Endothelial cell of umbilical vein (primary cell): ENCODE results near the gene RCAN3. TPM values are rescaled to one million over a fixed set of nuclear protein-coding genes. Genes with fewer than 3 reads are reported as not detected.
"Not testable (repeated sequence)": the region's sequence is repeated elsewhere in the genome, so short reads cannot be mapped to it uniquely, and the experiment has no call there.

Source experiments
- BruUV-seq: library from RNA; stranded (reverse); fragments of 400-500 nt; replicated peaks from 2 replicates; lab custom pipeline; 2021; lab: Mats Ljungman, UMichigan
- CTCF ChIA-PET: fragments of 300-600, 350-600 bp; sonication (Branson Sonifier 250); formaldehyde crosslinking; loops from one replicate; lab custom pipeline; 2021; ENCODE audit warnings: antibody characterized with exemption, inconsistent platforms; lab: Charles Lee
- POLR2A ChIA-PET: fragments of 300-600, 350-600 bp; sonication (Branson Sonifier 250); formaldehyde crosslinking; loops from one replicate; lab custom pipeline; 2021; ENCODE audit warnings: antibody characterized with exemption, inconsistent platforms; lab: Charles Lee
- DNase-seq: peaks from one replicate; pipeline ENCODE4 v3.0.0-alpha.2; 2011; ENCODE audit warnings: low read depth, low spot score
- FAIRE-seq: peaks from 2 replicates; lab custom pipeline; 2011; peaks lifted over from hg19 to GRCh38; lab: Jason Lieb, UNC
- H2AFZ ChIP-seq: 2 replicates; pipeline ENCODE4 v1.6.0; 2012; ENCODE audit warnings: low read depth, low read length, control low read depth, inconsistent platforms
- H3K27ac ChIP-seq: 2 replicates; pipeline ENCODE4 v1.5.1; 2011; ENCODE audit warnings: low read depth, mild to moderate bottlenecking, control low read depth, low read length, moderate library complexity; ENCODE audit not compliant: insufficient read depth
- H3K27me3 ChIP-seq, 2 experiments: 2 replicates each; pipeline versions ENCODE4 v1.6.0 to v1.6.1; 2011; ENCODE audit warnings: low read length in 2 of 2, mixed read lengths in 1 of 2; ENCODE audit not compliant: control insufficient read depth in 2 of 2, insufficient read depth in 2 of 2
- H3K36me3 ChIP-seq, 2 experiments: 2 replicates in 1 of 2; 3 replicates in 1 of 2; pipeline ENCODE4 v1.5.1; 2011; ENCODE audit warnings: low read length in 2 of 2, mild to moderate bottlenecking in 1 of 2, moderate library complexity in 1 of 2; ENCODE audit not compliant: control insufficient read depth in 2 of 2, insufficient read depth in 2 of 2; ENCODE audit errors: extremely low read depth in 1 of 2
- H3K4me1 ChIP-seq: 3 replicates; pipeline ENCODE4 v1.5.1; 2011; ENCODE audit warnings: mild to moderate bottlenecking, low read length; ENCODE audit not compliant: control insufficient read depth, insufficient read depth; ENCODE audit errors: extremely low read depth
- H3K4me2 ChIP-seq: 2 replicates; pipeline ENCODE4 v1.6.1; 2011; ENCODE audit warnings: low read length, control low read depth, mixed read lengths; ENCODE audit not compliant: insufficient read depth
- H3K4me3 ChIP-seq, 3 experiments: fragments of 200-600 bp in 1 of 3; sonication (generic), shearing (Covaris generic) in 1 of 3; replicated peaks in 1 of 3; 2 replicates each; pipeline ENCODE4 v1.5.1; 2011 to 2016; ENCODE audit warnings: control low read depth in 3 of 3, low read length in 3 of 3, mild to moderate bottlenecking in 2 of 3, inconsistent platforms in 1 of 3, low read depth in 1 of 3, moderate library complexity in 1 of 3; ENCODE audit not compliant: insufficient read depth in 1 of 3
- H3K79me2 ChIP-seq: 2 replicates; pipeline ENCODE4 v1.6.0; 2012; ENCODE audit warnings: low read length, inconsistent platforms; ENCODE audit not compliant: control insufficient read depth, insufficient read depth
- H3K9ac ChIP-seq: replicated peaks from 2 replicates; pipeline ENCODE3; 2011; ENCODE audit warnings: low read length, control low read depth; ENCODE audit not compliant: insufficient read depth; ENCODE audit errors: extremely low read depth
- H3K9me1 ChIP-seq: replicated peaks from 3 replicates; pipeline ENCODE4 v1.6.0; 2011; ENCODE audit warnings: mild to moderate bottlenecking, low read length; ENCODE audit not compliant: control insufficient read depth, insufficient read depth; ENCODE audit errors: extremely low read depth
- H3K9me3 ChIP-seq: replicated peaks from 2 replicates; pipeline ENCODE4 v1.5.1; 2012; ENCODE audit warnings: low read length, inconsistent platforms; ENCODE audit not compliant: control insufficient read depth, insufficient read depth
- H4K20me1 ChIP-seq: replicated peaks from 2 replicates; pipeline ENCODE3; 2011; ENCODE audit warnings: mild to moderate bottlenecking, low read length; ENCODE audit not compliant: control insufficient read depth, insufficient read depth; ENCODE audit errors: extremely low read depth
- EZH2 ChIP-seq: IDR thresholded peaks from 2 replicates; pipeline ENCODE4 v1.6.1; 2012; ENCODE audit warnings: borderline replicate concordance, low read depth, mild to moderate bottlenecking, moderate library complexity, low read length, inconsistent platforms; ENCODE audit not compliant: severe bottlenecking
- GATA2 ChIP-seq: IDR thresholded peaks from 2 replicates; pipeline ENCODE4 v1.7.0; 2011; ENCODE audit warnings: low read depth, mild to moderate bottlenecking, moderate library complexity, mixed read lengths, low read length; ENCODE audit not compliant: insufficient read length, insufficient read depth
- JUN ChIP-seq: IDR thresholded peaks from 2 replicates; pipeline ENCODE4 v1.6.1; 2011; ENCODE audit warnings: borderline replicate concordance, low read depth; ENCODE audit not compliant: insufficient read length, insufficient read depth
- MAX ChIP-seq: IDR thresholded peaks from 2 replicates; pipeline ENCODE4 v1.6.1; 2011; ENCODE audit not compliant: insufficient read depth, insufficient read length
- MYC ChIP-seq: IDR thresholded peaks from one replicate; pipeline ENCODE4 v1.6.1; 2011; ENCODE audit warnings: mild to moderate bottlenecking, low read depth, low read length
- POLR2AphosphoS5 ChIP-seq: IDR thresholded peaks from 2 replicates; pipeline ENCODE4 v1.6.1; 2012; ENCODE audit warnings: low read depth, mild to moderate bottlenecking, control low read depth, low read length, moderate library complexity; ENCODE audit not compliant: insufficient read depth
- dilution Hi-C: fragments of 300-500 bp; cut with MboI; formaldehyde crosslinking; loops from one replicate; pipeline ENCODE4 v1.15.0; 2019; ENCODE audit warnings: low sequenced_read_pairs; ENCODE audit not compliant: extremely low pct_ligation_motif_present
- intact Hi-C: fragments of 100-400 bp; cut with micrococcal nuclease; formaldehyde crosslinking; loops from one replicate; pipeline ENCODE4 v1.10.0; 2022
- polyA plus RNA-seq, 4 experiments: library from polyadenylated mRNA; depleted of rRNA in 3 of 4; stranded (reverse) in 3 of 4; unstranded in 1 of 4; fragments of >200 nt; gene quantifications; 2 replicates each; pipeline versions ENCODE4 v1.2.1 to v1.2.3, GENCODE V29; 2011 to 2012; ENCODE audit warnings: missing spikeins in 1 of 4
- total RNA-seq: library from RNA; stranded (reverse); gene quantifications from 2 replicates; pipeline ENCODE4 v1.2.3, GENCODE V29; 2021

The RCAN3 gene
- total and polyA plus RNA-seq, 2 donors (not counting 3 experiments of a cell fraction or from before 2014, with no cell fraction given), result 0.99 to 5.1 TPM

- POLR2A ChIA-PET, result no interaction called here
- H3K36me3 ChIP-seq, result no peaks in the 10 kb centered on the region
Observed at GRCh38 chr1:24517898-24518297, 15.3 kb downstream of the RCAN3 start.

GRCh38 chr1:24520282-24520681, 17.6 kb downstream of the RCAN3 start:
- H3K9me3 ChIP-seq, H4K20me1 ChIP-seq, POLR2A ChIA-PET, H3K9me1 ChIP-seq, FAIRE-seq, H3K36me3 ChIP-seq, H3K79me2 ChIP-seq, H3K27ac ChIP-seq, DNase-seq, intact Hi-C loops, H2AFZ ChIP-seq, H3K9ac ChIP-seq, H3K27me3 ChIP-seq, H3K4me3 ChIP-seq, H3K4me1 ChIP-seq, H3K4me2 ChIP-seq, BruUV-seq, dilution Hi-C loops: not testable (repeated sequence)
- CTCF ChIA-PET, result interaction anchor here (1.0 kb wide), 1 partner anchor 10 kb away, joined by 3 read pairs; no protein-coding TSS in a partner anchor

More at GRCh38 chr1:24517898-24518297, 15.3 kb downstream of the RCAN3 start:
- Histone ChIP-seq H3K79me2 (no peaks in the 10 kb centered on the region), H3K9me1 (no peaks in the 10 kb centered on the region), H3K4me2 (no peak overlapping the region), H3K4me3 (no peak overlapping the region), H3K27me3 (no peaks in the 10 kb centered on the region), H3K9ac (no peak overlapping the region), H2AFZ (no peak overlapping the region), H3K4me1 (no peaks in the 10 kb centered on the region), H3K9me3 (no peaks in the 10 kb centered on the region), H3K27ac (no peak overlapping the region), H4K20me1 (no peaks in the 10 kb centered on the region)
- no peak for DNase-seq
- TF ChIP-seq GATA2 (no peak), JUN (no peak), POLR2AphosphoS5 (no peak), MYC (no peak), MAX (no peak), EZH2 (no peak)
- intact Hi-C loops, result no loop called here
- dilution Hi-C loops, result no loop called here
- CTCF ChIA-PET, result interaction anchor here (0.8 to 5.3 kb wide), 5 partner anchors 9 to 70 kb away, joined by 3 to 40 read pairs (median 4); partner anchors contain the start of gene RCAN3
- BruUV-seq, result no TSS peak
- no peak for FAIRE-seq
